Measurements from ENCODE around the gene B3GNT5.

The B3GNT5 gene

DNA sequence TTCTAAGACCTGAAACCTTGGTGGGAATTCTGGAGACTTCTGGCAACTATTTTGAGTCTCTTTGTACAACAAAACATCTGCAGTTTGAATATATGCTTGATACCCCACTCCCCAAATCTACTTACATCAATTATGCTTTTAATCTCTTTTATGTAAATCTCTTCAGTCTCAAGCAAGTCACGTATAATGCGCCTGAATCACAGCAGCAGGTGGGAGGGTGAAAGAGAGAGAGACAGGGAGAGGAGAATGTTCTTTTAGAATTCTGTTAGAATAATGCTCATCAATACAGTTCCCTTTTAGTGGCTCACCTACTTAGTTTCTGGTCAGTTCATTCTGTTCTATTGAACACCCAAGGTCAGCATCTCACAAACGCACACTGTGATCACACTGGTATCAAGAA is 22.2 kb upstream of the B3GNT5 start:
- DNase-seq = no peak

DNA sequence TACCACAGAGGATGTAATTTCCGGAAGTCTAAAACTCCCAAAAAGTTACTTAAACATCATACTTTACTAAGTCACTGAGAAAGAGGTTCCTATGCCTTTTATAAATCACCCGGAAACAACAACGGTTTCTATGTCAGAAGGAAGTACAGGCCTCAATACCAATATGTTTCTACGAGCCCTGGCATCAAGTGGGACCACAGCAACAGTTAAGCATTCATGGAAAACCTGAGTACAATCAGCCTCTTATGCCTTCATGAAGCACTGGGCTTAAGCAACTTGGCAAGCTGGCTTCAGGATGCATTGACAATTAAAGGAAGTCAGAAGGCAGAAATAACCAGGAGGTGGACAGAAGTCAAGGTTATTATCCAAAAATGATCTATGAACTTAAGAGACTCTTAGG is 19.1 kb upstream of the B3GNT5 start:
- DNase-seq = no peak

DNA sequence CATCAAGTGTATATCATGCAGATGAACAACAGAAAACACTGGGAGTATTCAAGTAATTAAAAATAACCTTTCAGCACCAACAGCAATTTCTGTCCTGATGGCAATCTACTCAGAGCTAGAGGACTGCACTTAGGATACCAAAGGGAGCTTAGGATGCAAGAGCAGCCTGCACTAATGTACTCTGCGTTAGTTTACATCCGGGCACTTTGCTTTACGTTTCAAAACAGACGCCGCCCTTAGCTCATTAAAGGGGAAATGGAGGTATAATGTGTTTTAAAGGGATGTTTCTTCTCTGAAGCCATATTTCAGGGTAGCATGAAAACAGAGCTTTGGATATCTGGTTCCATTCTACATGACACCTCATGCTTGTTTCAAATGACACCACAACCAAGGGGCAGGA is 14.0 kb upstream of the B3GNT5 start:
- DNase-seq = no peak

DNA sequence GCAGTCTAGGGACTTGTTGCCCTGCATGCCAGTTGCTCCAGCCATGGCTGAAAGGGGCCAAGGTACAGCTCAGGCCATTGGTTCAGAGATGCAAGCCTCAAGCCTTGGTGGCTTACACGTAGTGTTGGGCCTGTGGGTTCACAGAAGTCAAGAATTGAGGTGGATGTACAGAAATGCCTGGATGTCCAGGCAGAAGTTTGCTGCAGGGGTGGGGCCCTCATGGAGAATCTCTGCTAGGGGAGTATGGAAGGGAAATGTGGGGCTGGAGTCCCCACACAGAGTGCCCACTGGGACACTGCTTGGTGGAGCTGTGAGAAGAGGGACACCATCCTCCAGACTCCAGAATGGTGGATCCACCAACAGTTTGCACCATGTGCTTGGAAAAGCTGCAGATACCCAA is 10.6 kb upstream of the B3GNT5 start:
- no peak for DNase-seq

DNA sequence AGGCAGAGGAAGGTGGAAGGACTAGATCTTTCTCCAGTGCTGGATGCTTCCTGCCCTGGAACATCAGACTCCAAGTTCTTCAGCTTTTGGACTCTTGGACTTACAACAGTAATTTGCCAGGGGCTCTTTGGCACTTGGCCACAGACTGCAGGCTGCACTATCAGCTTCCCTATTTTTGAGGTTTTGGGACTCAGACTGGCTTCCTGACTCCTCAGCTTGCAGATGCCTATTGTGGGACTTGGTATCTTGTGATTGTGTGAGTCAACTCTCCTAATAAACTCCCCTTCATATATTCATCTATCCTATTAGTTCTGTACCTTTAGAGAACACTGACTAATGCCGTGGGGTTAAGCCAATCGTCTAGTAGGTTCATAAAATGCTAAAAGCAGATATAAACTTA is 8.8 kb upstream of the B3GNT5 start:
- DNase-seq = no peak

DNA sequence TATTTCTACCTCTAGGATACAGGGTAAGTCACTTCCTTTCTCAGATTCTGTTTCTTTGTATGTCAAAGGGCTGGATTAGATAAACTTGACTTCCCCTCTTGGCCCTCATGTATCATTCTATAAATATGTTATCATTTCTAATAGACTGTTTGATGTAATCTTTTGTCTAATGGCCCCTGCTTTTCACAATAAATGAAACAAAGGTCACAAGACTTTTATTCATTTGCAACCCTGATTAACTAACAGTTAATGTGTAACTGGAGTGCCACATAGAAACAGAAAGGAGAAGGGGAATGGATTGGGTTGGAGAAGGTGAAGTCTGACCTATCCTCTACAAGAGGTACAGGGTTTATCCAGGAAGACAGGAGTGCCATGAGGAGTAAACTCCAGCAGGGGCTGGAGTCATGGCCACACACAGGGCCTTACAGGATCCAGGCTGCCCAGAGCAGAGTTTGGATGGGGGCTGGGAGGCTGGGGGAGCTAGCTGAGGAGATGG is 8.0 kb upstream of the B3GNT5 start:
- DNase-seq = no peak

DNA sequence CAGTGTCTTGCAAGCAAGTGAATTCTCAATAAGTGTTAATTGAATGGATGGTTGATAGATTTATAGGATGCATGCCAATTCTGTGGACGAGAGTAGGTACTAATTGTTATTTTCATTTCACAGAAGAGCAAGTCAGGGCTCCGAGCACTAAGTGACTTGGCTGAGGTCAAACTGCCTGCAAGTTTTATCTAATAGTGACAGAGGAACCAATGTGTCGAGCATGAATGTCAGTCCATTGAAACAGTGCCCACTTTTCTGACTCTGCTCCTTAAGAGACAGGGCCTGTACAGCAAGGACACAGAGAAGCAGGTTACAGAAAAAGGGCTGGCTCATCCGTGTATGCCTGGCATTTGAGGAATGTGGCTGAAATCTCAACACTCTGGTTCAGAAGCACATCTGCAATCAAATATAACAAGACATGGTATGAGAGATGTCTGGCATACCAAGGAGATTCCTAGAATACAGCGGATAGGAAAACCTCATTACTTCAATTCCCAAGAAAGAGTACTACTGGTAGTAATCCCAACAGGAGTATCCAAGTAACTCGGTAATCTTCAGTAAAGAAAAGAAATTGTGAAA is 6.0 kb upstream of the B3GNT5 start:
- peak; percentile 44 for DNase-seq

DNA sequence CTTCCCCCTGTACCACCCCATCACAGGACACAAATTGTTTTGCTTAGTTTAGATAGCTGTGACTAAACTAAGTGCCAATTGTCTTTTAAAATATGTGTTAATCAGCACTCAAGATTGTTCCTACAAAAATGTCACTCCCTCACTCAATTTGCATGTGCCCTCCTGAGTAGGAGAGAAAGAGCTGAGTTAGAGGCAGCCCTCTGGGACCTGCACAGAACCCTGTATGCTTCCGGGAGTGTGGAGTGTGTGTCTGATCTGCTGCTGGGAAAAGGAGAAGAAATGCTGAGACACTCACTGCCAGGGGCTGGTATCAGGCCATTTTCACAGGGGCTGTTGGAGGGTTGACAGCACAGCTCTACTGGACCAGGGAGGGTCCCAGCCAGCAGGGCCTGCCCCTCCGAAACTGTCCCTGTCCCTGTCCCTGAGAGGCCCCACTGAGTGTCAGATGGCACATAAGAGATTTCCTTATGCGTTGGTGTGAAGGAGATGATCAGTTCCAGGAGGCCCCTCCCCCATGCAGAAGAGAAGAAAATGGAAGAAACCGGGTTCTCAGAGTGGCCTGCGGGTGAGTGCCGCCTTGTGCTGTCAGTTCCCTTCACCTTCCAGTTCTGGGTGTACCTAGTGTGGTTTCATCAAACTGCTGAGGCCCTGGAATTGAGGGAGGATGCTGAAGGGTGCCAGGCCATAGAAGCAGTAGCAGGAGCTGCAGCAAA is 3.9 kb upstream of the B3GNT5 start:
- DNase-seq = no peak

DNA sequence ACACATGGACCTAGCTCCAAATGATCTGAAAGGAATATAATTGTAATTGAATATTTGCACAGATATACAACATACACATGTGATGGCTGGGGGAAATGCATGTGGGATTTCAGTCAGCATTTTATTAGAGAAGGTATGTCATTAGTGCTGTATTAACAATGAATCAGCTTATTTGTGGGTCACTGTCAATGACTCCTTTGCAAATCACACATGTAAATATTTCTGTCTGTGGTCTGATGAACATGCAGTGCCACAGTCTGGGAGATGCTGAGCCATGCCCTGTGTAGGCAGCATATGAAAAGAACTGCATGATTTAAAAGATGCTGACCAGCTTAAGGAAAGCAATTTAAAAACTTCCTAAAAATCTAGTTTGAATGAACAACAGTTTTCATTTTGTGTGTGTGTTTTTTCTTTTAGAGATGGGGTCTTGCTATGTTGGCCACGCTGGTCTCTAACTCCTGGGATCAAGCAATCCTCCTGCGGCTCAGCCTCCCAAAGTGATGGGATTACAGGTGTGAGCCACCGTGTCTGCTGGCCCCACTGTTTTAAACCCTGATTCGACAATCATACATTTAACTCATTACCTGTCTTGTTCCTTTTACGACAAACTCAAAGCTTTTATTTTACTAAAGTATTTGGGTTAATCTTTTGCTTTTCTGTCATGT is 803 bp upstream of the B3GNT5 start:
- no peak for DNase-seq

DNA sequence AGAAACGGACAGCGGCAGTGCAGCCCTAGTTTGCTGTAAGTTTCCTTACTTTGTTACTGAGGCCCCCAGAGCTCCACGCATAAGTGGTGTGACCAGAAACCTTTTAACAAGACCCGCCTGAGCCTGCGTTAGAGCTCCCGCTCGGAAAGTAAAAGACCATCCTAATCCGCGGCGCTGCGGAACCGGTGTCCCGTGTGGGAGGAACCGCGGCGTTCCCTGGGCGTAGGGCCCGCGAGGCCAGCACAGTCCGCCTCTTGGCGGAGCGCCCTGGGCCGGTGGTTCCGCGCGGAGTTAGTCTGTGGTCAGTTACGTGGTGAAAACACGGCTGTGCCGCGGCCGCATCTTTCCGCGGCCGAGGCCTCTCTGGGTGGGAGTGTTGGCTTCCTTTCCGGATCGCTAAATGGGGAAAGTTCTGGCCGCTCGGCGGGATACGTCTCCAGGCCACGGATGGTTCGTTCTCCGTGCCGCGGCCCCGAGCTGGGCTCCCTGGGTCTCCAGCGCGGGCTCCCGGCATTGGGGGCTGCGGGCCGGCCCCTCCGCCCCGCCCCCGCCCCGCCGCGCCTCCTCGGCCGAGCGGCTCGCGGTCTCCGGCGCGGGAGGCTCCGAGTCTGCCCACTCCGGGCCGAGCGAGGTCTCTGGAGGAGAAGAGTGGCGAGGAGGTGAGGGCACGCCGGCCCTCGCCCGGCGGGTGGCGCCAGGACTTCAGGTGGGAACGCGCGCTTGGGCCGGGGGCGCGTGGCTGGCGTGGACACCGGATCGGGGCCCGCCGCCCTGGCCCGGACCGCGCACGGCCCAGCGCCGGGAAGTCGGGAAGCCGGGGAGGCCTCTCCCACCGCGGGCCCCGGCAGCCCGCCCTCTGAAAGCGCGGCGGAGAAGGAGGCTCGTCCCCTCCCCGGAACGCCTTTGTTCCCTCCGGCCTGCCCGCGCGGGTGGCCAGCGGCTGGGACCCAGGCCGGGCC is 754 bp downstream of the B3GNT5 start:
- peak; percentile 58 for DNase-seq

DNA sequence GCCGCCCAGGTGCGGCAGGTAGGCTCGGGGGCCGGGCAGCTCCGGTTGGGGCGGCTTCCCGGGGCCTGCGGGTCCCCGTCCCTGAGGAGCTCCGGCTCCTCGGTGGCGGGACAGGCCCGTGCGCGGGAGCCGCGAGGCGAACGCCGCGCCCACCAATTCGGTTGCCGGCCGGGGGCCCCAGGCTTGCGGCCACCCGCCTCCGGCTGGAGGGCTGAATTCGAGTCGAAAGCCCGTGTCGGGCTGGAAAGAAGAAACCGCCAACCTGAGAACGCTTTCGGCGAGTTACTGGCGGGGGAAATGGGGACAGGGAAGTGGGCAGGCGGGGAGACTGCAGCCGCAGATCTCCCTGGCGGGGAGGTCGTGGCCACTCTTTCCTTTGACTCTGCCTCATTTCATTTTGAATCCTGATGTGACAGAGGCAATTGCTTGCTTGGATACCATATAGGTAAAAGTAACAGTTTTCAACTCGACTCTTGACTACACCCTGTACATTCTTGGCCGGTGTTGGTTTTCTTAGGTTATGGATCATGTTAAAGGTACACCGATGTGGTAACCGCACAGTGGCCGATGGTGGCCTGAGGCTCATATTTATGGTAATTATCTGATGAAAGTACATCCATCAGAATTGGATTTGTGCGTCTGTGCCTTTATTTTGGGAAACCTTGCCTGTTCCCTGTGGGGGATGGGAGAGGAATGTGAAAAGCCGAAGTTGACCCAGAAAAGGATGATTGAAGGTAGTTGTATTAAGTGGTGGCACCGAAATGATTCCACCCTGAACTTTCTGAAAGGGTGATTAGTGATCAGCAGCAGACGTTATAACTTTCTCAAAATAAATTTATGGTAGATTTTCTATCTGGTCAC is 1.7 kb downstream of the B3GNT5 start:
- DNase-seq = peak; percentile 62

DNA sequence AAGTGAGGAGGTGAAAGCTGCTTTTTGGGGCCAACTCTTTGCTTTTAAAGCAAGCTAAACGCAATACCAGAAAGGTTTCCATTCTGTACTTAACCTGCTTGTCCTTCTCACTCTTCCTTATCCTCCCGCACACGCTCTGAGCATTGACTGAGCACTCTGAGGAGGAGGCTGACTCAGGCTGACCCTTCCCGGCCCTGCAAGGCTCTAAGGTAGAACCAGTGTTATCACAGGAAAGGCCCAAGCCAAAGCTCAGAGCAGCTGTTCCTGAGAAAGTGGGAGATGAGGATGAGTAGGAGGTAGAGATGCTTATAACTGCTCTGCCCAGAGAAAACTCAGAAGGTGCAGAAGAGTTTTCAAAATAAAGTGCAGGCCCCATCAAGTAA is 2.3 kb downstream of the B3GNT5 start:
- DNase-seq = peak; percentile 65

DNA sequence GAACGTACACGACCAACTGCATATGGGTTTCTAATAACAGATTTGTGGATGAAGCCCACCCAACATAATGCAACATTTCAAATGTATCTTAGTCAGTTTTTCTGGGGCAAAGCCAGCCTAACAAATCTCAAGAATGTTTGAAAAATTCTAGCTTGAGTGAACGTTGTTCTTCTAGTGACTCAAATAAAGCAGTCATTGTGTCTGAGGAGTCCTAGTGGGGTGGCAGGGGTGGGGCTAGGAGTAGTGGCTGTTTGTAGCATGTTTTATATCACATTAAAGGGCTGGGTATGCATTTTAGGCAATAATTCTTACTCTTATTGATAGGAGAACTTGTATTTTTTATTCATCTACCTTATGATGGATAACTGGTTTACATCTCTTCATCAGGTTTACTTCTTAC is 6.0 kb downstream of the B3GNT5 start:
- no peak for DNase-seq

DNA sequence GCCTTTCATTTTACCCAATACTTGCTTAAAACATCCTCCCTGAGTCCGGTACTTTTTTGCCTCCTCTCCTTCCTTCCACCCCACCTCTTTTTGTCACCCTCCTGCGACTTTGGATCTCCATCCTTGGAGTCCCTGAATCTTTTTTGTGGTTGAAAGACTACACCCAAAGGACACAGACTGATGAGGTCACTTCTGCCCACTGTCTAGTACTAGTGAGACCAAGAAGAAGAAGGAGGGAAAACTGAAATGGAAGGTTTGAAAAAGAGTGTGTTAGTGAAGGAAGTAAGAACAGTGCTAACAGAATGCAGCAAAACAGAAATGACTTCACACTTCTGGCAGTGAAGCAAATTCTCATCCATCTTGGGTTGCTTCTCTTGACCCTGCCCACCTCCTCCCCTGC is 6.6 kb downstream of the B3GNT5 start:
- DNase-seq = no peak

DNA sequence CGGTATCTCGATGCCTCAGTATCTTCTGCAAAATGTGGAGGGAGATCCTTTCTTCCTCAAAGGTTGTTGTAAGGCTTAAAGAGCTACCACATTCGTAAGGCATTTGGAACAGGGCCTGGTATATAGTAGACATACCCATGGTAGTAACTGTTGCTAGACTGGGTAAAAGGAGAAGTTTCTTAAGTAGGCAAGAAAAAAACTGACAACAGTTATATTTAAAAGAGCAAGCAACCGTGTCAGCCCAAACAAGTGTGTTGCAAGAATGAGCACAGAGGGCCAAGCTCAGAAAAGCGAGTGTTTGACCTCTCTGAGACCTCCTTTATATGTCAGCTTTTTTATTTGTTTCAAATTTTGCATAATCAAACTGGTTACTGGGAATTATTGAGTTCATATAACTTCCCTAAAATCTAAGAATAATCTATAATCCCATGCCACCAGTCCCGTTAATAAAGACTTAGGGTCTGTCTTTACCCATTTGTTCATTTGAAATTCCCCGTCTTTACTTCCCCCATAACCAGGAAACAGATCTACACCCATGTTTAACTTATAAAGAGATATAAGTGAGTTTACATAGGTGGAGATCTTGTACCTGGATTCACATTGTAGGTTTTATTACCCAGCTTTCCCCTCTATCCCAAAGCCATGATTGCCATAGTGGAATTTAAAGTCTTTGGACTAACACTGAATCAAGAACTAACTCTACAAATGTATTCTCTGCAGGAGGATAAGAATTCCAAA is 7.3 kb downstream of the B3GNT5 start:
- DNase-seq = no peak

DNA sequence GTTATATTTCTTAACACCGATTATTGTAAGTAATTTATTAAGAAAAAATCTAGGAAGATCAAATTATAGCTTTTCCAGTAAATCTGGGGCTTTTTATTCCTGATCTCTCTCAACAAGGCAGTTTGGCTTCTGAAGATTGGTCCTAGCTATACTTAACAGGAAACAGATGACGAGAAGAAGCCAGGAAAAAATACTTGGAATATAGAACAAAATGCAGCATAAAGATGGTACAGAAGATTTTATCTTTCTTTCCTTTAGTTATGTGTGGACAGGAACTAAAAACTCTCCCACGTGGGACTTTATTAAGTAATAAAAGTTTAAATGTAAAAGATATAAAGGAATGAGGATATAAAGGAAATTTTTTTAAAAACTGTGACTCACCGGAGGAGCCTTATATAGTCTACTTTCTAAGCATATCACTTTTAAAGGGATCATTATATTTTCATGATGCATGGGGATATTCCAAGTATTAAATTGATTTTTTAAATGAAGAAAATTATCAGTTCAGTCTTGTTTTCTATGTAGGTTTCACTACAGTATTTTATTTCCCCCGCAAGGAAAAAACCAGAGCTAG is 8.2 kb downstream of the B3GNT5 start:
- DNase-seq = no peak

DNA sequence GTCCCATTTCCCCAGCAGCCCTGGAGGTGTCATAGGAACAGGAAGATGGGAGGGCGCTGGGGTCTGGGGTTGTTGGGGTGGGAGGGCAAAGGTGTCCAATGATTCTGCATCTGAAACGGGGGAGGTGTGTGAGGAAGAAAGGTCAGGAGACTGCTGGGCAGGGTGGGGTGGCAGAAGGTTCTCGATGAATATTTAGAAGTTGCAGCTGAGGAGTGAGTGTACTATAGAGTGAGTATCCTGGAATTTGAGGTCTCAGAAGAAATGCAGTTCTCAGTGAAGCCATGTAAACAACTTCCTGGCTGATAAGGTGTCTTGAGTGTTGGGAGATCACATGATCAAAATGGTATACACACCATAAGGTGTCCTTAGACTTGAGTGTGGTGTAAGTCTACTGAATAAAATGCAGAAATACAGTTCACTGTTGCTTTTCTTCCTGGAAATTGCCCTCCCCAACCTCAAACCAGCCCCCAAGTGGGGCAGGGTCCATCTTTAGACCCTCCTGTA is 9.9 kb downstream of the B3GNT5 start:
- no peak for DNase-seq

DNA sequence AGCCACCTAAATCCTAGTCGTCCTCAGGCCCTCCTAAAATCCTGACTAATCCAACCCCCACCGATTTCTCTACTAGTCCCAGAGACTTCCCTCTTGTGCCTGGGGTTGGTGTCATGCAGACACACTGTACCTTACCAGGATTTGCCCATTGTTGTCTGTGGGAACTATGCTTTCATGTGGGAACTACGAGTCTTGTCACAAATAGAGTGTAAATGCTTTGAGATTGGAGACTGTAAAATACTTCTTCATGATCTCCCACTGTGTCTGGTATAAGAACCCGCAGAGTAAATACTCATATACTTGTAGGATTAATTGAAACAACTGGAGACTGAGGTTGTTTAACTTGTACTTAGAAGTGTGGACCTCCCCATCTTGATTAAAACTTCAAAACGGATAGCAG is 11.2 kb downstream of the B3GNT5 start:
- DNase-seq = no peak

DNA sequence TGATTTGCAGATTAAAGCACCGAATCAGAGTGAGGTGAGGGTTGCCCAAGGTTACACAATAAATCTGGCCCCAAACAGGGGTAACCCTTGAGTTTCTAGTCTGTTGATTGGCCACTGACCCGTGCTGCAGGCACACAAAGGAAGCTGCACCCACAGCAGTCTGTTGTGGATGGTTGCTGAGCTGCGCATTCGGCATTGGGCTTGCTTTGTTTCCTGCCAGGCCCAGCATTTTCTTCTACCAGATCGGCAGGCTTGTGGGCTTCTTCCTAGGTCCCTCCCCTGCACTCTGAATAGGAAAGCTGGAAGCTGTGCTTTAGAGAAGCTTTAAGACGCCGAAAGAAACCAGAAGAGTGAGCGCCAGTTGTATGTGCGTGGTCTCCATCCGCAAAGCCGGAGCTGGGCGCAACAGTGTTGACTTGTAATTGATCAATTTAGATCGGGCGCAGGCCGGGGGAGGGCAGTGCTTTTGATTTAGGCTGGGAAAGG is 12.1 kb downstream of the B3GNT5 start:
- DNase-seq = peak; percentile 81

DNA sequence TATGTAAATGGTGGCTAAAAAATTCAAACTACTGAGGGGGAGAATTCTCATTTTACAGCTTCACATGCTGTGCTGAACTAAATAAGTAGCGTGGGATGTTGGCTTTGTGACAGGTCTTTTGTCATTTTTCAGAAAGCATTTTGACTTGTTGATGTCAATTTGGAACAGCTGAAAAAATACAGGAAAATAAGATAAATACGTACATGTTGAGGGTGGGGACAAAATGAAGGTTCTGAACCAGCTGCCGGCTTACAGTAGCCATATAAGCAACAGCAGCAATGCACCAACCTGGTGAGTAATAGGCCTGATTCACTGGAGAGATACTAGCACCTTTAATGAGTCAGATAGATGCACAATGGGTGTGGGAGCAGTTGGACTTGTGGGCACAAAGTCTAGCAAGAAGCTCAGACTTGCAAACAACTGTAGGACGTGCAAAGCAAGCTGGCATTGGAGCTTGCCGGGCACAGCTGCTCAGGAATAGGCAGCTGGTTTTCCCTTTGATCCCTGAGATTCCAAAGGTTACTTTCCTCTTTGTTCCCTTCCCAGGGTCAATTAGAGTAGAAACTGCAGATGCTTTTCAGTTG is 12.9 kb downstream of the B3GNT5 start:
- peak; percentile 69 for DNase-seq

Measured in NCI-H1105 treated with DMSO at 0.1 percent for 48 hours (cell line).